PFSK-1 (cell line): ENCODE data around the gene ICOS.

Experiments used
- FOXP2 ChIP-seq: optimal IDR thresholded peaks from 2 replicates; pipeline ENCODE3; 2011; ENCODE audit warnings: borderline replicate concordance, control low read depth, inconsistent platforms; ENCODE audit not compliant: insufficient read depth; ENCODE audit errors: extremely low read length, extremely low read depth
- POLR2AphosphoS5 ChIP-seq: IDR thresholded peaks from 2 replicates; pipeline ENCODE4 v1.6.1; 2012; ENCODE audit warnings: low read depth, mild to moderate bottlenecking, control low read depth, low read length, moderate library complexity
- SIN3A ChIP-seq: IDR thresholded peaks from 2 replicates; pipeline ENCODE4 v1.6.1; 2012; ENCODE audit warnings: mild to moderate bottlenecking, low read length, moderate library complexity, borderline replicate concordance; ENCODE audit not compliant: insufficient read depth
- TAF1 ChIP-seq: IDR thresholded peaks from 2 replicates; pipeline ENCODE4 v1.6.1; 2012; ENCODE audit warnings: low read length, control low read depth, borderline replicate concordance; ENCODE audit not compliant: insufficient read depth
- TF ChIP-seq, protein P1 (sequence below), 2 experiments: IDR thresholded peaks; 2 replicates each; pipeline versions ENCODE4 v1.6.1 to v1.8.0; 2011 to 2012; ENCODE audit warnings: low read depth in 2 of 2, low read length in 2 of 2, control low read depth in 1 of 2, inconsistent platforms in 1 of 2, mild to moderate bottlenecking in 1 of 2, moderate library complexity in 1 of 2; ENCODE audit not compliant: insufficient read depth in 1 of 2

Gene ICOS

DNA sequence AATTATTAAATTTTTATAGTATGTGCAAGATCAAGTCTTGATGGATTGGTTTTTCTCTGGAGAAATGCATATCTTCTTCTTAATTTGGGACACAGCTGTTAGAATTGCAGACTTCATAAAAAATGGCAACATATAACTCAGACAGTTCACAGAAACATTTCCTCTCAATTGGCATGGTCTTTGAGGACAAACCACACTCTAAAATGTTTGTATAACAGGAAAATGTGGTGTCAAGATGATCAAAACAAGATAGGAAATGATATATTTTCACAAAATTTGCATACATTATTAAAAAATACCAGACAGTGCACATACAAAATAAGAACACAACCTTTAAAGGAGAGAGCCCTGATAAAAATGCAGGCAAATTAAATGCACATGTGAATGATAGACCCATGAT is 63.9 kb downstream of the ICOS start:
- TF ChIP-seq FOXP2 (no peak), POLR2AphosphoS5 (no peak), SIN3A (no peak), TAF1 (no peak)
- TF ChIP-seq, protein P1, sequence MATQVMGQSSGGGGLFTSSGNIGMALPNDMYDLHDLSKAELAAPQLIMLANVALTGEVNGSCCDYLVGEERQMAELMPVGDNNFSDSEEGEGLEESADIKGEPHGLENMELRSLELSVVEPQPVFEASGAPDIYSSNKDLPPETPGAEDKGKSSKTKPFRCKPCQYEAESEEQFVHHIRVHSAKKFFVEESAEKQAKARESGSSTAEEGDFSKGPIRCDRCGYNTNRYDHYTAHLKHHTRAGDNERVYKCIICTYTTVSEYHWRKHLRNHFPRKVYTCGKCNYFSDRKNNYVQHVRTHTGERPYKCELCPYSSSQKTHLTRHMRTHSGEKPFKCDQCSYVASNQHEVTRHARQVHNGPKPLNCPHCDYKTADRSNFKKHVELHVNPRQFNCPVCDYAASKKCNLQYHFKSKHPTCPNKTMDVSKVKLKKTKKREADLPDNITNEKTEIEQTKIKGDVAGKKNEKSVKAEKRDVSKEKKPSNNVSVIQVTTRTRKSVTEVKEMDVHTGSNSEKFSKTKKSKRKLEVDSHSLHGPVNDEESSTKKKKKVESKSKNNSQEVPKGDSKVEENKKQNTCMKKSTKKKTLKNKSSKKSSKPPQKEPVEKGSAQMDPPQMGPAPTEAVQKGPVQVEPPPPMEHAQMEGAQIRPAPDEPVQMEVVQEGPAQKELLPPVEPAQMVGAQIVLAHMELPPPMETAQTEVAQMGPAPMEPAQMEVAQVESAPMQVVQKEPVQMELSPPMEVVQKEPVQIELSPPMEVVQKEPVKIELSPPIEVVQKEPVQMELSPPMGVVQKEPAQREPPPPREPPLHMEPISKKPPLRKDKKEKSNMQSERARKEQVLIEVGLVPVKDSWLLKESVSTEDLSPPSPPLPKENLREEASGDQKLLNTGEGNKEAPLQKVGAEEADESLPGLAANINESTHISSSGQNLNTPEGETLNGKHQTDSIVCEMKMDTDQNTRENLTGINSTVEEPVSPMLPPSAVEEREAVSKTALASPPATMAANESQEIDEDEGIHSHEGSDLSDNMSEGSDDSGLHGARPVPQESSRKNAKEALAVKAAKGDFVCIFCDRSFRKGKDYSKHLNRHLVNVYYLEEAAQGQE (IDR thresholded peaks at IDR 0.05; ENCODE audit: insufficient read depth in 1 of 2, low read depth in 2 of 2, low read length in 2 of 2): no peak

DNA sequence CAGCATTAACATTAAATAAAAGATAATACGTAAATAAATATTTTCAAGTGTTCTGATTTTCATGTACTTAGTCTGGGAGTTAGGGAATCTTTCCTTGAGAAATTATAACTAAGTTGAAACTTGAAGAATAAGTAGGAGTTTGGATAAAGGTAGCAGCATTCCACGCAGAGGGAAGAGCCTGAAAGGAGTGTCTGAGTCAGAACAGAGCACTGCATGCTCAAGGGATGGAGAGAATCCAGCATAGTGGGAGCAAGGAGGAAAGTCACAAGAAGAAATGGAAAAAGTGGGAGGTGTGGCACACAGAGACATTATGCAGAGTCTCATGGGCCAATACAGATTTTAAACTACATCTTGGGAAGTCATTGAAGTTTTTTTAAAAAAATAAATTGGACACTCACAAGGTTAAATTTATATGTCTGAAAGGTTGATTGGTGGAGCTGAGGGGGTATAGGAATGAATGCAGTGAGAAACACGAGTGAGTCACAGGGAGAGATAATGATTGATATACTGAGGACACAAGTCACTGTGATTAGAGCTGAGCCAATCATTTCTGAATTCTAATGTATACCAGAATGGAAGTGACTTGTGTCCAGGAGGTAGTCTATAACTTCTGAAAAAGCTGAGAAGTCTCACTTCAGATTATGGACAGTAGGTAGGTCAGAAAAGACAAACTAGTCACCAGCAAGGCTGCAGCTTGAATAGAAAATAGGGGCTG is 66.9 kb downstream of the ICOS start:
- no peak for TF ChIP-seq FOXP2
- TF ChIP-seq, protein P1 (IDR thresholded peaks at IDR 0.05; ENCODE audit: insufficient read depth in 1 of 2, low read depth in 2 of 2, low read length in 2 of 2): no peak

DNA sequence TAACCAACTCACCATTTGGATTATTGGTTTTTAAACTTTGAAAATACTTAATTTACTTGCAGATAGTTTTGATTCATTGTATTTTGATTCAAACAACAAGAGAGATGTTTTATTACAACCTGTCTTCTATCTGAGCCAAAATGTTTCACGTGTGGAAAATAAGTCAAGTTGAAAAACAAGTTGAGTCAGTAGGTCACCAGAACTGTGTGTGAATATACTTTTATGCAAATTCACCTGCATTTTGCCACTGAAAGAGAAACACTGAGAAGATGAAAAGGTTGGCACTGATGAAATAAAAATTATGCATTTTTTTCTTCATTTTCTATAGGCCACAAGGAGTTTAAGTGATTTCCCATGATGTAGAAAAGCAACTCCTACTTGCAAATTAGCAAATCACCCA is 68.3 kb downstream of the ICOS start:
- TF ChIP-seq FOXP2 (no peak), SIN3A (no peak), TAF1 (no peak), POLR2AphosphoS5 (no peak)

DNA sequence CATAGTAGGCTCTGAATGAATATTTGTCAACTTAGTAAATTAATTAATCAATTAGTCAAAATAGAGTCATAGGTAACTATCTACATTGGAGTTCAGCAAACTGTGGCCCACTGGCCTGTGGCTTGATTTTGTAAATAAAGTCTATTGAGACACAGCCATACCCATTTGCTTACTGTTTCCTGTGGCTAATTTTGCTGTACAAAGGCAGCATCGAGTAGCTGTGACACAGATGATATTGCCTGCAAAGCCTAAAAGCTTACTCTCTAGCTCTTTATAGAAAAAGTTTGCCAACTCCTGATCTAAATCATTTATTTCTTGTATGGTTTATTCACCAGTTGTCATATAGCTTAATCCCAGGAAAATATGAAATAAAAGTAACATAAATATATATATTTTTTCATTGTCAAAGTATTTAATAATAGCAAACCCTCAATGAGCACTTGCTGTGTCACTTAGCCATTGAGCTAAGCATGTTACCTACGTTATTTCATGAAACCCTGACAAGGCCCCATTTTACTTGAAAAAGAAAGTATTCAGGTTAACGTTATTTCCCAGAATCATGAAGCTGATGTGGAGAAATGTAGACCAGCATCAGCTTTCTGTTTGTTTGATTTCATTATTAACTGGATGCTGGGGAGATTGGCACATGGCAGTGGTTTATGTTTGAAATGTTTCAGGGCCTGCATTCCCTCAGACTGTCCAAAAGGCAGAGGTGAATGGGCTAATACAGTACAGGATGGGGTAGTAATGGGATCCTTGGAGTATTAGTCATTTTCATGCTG is 69.6 kb downstream of the ICOS start:
- TF ChIP-seq TAF1: no peak
- no peak for TF ChIP-seq SIN3A
- no peak for TF ChIP-seq POLR2AphosphoS5

DNA sequence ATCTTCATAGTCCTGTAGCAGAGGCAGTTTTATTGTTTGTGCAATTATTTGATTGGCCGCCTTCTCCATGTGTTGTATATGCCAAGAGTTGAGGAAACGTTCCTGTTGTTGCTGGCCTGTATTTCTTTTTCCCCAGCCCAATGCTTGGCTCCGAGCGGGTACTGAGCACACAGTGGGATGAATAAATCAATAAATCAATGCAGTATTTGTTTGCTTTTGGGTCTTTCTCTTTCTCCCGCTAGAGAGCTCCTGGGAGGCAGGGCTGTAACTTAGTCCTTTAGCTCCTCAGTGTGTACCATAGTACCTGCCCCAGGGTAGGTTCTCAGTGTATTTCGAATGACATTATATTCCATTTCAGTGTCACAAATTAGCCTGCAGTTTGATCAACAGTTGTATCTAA is 71.8 kb downstream of the ICOS start:
- TF ChIP-seq SIN3A (no peak), TAF1 (no peak), POLR2AphosphoS5 (no peak), FOXP2 (no peak)
- TF ChIP-seq, protein P1 (IDR thresholded peaks at IDR 0.05; ENCODE audit: insufficient read depth in 1 of 2, low read depth in 2 of 2, low read length in 2 of 2): no peak

DNA sequence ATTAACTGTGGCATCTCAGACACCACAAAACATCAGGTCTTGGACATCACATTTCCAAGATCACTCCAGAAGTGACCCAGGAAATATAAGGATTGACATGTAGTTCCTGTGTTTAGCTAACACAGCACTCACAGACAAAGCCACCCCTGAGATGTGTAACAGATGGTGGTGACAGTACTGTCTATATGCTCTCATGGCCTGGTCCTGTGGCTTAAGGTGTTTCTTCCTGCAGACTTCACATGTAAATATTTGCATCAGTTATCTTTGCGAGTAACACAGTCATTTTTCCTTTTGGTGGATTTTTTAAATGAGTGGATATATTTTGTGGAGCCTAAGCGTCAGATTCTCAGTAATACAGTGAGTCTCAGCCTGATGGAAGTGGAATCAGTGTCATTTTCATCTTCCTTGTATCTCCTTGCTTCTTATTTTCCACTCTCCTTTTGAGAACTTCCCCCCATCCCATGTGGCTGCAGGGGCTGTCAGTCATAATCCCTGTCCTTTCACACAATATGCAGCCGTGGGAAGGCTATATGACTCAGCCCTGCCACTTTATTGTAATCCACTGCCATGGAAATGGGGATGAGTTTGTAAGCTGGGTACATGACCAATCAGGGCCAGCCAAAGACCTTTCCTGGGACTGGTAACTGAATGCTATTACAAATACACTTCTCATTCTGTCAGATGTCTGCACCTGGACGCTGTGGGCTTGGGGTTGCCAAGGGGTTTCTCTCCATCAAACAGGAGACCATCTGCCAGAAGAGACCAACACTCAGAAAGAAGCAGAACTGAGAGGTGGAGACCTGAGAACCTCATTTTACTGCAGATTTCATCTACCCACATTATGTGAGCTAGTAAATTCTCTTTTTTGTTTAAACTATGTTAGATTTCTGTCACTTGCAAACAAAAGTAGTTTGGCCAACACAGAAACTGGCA is 74.3 kb downstream of the ICOS start:
- TF ChIP-seq, protein P1 (IDR thresholded peaks at IDR 0.05; ENCODE audit: insufficient read depth in 1 of 2, low read depth in 2 of 2, low read length in 2 of 2): no peak
- TF ChIP-seq FOXP2 (no peak), SIN3A (no peak), TAF1 (no peak), POLR2AphosphoS5 (no peak)
